IPS DF 6.9 (cell line): Measurements from ENCODE around the gene SKI.

Experiments used
- DNase-seq: peaks from one replicate; pipeline ENCODE4 v3.0.0-alpha.2; 2013; ENCODE audit warnings: low read depth, low spot score
- H3K27ac ChIP-seq: one replicate; pipeline ENCODE4 v1.5.1; 2013; ENCODE audit warnings: low read length, control low read depth
- H3K27me3 ChIP-seq: 2 replicates; pipeline ENCODE4 v1.6.1; 2013; ENCODE audit warnings: mild to moderate bottlenecking, low read length; ENCODE audit not compliant: control insufficient read depth, insufficient read depth
- H3K36me3 ChIP-seq: 2 replicates; pipeline ENCODE4 v1.6.1; 2013; ENCODE audit warnings: low read length; ENCODE audit not compliant: control insufficient read depth, insufficient read depth
- H3K4me1 ChIP-seq: 2 replicates; pipeline ENCODE4 v1.6.1; 2013; ENCODE audit warnings: low read length; ENCODE audit not compliant: control insufficient read depth, insufficient read depth
- H3K4me3 ChIP-seq: 2 replicates; pipeline ENCODE4 v1.5.1; 2013; ENCODE audit warnings: mild to moderate bottlenecking, low read length
- H3K9me3 ChIP-seq: 2 replicates; pipeline ENCODE4 v1.6.1; 2013; ENCODE audit warnings: low read length, inconsistent platforms; ENCODE audit not compliant: control insufficient read depth, insufficient read depth
- WGBS: extraction: QIAGEN DNeasy Blood & Tissue Kit; methylation state at CpG from one replicate; pipeline ENCODE4 v1.1.7; 2013; ENCODE audit warnings: mixed read lengths, missing lambda C conversion rate; ENCODE audit not compliant: insufficient read length, insufficient coverage; 5-methylcytosine and 5-hydroxymethylcytosine counted together

The SKI gene

DNA sequence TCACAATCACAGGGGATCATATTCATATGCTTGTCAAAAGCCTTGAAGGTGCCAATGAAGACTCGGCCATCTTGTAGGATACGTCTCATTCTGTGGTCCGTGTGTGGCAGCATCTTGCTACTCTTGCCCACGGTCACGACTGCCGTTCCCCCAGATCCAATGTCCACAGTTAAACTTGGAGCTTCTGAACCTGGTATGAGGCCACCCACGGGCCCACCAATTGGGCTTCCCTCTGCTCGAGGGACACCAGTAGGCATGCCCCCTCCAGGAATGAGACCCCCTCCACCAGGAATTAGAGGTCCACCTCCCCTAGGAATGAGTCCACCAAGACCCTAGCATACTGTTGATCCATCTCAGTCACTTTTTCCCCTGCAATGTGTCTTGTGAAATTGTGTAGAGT lies 123.6 kb downstream of the SKI start:
- no CpG with 5 or more reads among the region's 8 CpGs for WGBS
- no peak overlapping the region for H3K27ac ChIP-seq
- no peaks in the 10 kb centered on the region; the same call in 1 of the 2 replicates for H3K36me3 ChIP-seq
- no peaks in the 10 kb centered on the region for H3K27me3 ChIP-seq
- H3K4me3 ChIP-seq: no peak overlapping the region
- no peak for DNase-seq
- H3K9me3 ChIP-seq: no peaks in the 10 kb centered on the region
- peaks cover 1% of the 10 kb centered on the region; the same call in 1 of the 2 replicates for H3K4me1 ChIP-seq

DNA sequence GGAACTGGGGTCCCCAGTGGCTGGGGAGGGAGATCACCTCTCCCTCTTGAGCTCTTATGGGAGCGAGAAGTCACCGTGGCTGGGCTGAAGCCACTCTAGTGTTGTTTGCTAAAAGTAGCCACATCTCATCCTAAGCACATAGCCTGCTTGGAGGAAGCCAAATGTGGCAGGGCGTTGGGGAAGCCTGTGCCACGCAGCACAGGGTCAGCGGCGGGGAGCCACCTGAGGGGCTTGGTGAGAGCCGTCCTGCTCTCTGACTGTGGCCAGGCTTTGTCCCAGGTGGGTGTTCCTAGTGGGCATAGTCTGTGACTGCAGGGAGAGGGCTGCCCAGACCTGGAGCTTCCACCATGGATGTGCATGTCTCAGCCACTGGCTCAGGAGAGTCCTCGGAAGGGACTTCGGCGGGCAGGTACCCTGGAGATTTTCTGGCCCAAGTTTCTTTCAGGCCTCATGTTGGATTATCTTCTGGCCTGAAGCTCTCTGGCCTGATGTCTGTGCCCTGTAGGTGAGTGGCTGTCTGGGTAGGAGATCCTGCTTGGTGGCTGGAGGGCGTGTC lies 124.3 kb downstream of the SKI start:
- peaks cover 1% of the 10 kb centered on the region; the same call in 1 of the 2 replicates for H3K4me1 ChIP-seq
- no peaks in the 10 kb centered on the region for H3K27me3 ChIP-seq
- no peak overlapping the region for H3K27ac ChIP-seq
- no CpG with 5 or more reads among the region's 11 CpGs for WGBS
- no peak overlapping the region for H3K4me3 ChIP-seq
- H3K9me3 ChIP-seq: no peaks in the 10 kb centered on the region
- no peak for DNase-seq
- no peaks in the 10 kb centered on the region; the same call in 1 of the 2 replicates for H3K36me3 ChIP-seq

- no peaks in the 10 kb centered on the region for H3K27me3 ChIP-seq
- H3K36me3 ChIP-seq: no peaks in the 10 kb centered on the region; the same call in 1 of the 2 replicates
- H3K27ac ChIP-seq: no peak overlapping the region
- no peak overlapping the region for H3K4me3 ChIP-seq
- no CpG with 5 or more reads among the region's 21 CpGs for WGBS
- H3K4me1 ChIP-seq: peaks cover 1% of the 10 kb centered on the region; the same call in 1 of the 2 replicates
- no peak for DNase-seq
- no peaks in the 10 kb centered on the region for H3K9me3 ChIP-seq
Measured at GRCh38 chr1:2352897-2353550, 124.9 kb downstream of the SKI start.

GRCh38 chr1:2353551-2354438 lies 125.7 kb downstream of the SKI start:
- H3K27me3 ChIP-seq: no peaks in the 10 kb centered on the region
- H3K36me3 ChIP-seq: no peaks in the 10 kb centered on the region; the same call in 1 of the 2 replicates
- H3K27ac ChIP-seq: no peak overlapping the region
- DNase-seq: no peak
- no peaks in the 10 kb centered on the region for H3K9me3 ChIP-seq
- no peak overlapping the region for H3K4me3 ChIP-seq
- H3K4me1 ChIP-seq: no peaks in the 10 kb centered on the region
- WGBS: no CpG with 5 or more reads among the region's 28 CpGs

DNA sequence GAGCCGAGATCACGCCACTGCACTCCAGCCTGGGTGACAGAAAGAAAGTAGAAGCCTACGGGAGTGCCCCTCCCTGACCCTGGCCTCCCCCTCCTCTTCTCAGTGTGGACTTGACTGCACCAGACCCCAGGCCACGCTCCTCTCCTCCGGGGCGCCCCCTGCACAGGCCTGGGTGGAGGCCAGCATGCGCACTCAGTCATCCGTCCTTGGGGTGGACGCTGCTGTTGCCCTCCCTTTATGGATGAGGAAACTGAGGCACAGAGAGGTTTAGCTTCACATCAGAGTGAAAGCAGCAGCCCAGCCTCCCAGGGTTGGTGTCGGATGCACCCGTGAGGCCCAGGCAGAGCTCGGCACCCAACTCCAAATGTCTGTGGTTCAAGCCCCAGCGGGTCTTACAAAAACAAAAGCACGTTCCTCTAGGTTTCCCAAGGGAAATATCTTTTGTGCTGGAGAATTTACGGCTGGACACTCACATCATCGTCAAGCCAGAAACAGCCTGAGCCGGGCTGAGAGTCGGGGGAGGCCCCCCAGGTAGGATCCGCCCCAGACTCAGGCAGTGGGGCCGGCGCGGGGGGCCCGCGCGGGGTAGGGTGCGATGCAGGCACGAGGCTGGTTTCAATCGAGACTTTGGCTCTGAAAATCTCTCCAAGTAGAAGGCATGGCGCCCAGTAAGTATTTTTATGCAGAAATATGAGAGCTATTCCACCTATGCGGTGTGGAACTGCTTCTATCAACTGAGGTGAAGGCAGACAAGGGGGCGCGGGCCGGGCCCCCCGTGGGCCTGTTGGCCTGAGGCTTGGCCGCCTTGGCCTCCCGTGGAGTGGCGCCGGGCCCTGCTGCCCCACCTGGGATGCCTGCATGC lies 126.6 kb downstream of the SKI start:
- Histone ChIP-seq H3K4me3 (no peak overlapping the region), H3K27me3 (no peaks in the 10 kb centered on the region), H3K36me3 (no peaks in the 10 kb centered on the region; the same call in 1 of the 2 replicates), H3K4me1 (no peaks in the 10 kb centered on the region), H3K27ac (no peak overlapping the region), H3K9me3 (no peaks in the 10 kb centered on the region)
- no CpG with 5 or more reads among the region's 38 CpGs for WGBS
- no peak for DNase-seq

DNA sequence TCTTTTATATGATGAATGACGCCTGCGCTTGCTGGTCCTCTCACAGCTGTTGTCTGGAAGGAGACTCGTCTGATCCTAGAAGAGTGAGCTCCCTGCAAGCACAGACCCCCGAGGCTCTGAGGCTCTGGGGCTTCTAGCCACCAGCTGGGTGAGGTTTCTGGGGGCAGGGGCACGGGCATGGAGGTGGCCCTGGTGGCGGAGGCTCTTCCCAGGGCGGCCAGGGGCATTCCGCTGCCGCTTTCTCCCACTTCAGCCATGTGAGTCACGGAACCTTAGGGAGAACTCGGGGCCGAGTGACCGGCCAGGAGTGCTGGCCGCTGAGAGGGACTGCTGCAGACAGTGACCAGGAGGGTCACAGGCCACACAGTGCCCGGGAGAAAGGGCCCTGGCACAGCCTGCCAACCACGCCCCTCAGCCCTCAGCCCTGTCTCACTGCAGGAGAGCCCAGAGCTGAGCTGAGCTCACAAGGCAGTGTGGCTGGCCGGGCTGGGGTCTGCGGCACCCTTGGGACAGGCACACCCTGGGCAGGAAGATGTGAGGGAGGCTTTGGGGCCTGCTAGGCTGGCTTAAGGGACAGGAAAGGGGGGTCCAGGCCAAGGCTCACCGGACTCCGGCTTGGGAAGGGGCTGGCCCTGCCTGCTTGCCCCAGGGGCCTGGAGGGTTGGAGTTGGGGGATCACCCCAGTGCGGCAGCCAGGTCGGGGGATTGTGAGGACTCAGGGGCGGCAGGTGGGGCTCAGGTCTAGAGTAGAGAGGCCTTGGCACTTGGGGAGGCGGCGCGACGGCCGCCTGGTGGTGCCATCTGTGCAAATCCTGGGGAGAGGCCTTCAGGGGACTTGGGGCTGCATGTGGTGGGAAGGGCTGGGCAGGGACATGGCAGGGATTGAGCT lies 127.5 kb downstream of the SKI start:
- H3K27ac ChIP-seq: no peak overlapping the region
- H3K9me3 ChIP-seq: no peaks in the 10 kb centered on the region
- no peak for DNase-seq
- no peaks in the 10 kb centered on the region; the same call in 1 of the 2 replicates for H3K36me3 ChIP-seq
- no peaks in the 10 kb centered on the region for H3K27me3 ChIP-seq
- no CpG with 5 or more reads among the region's 28 CpGs for WGBS
- no peaks in the 10 kb centered on the region for H3K4me1 ChIP-seq
- H3K4me3 ChIP-seq: no peak overlapping the region

- no peak overlapping the region for H3K4me3 ChIP-seq
- no peaks in the 10 kb centered on the region for H3K27me3 ChIP-seq
- no peak overlapping the region for H3K27ac ChIP-seq
- no peaks in the 10 kb centered on the region for H3K9me3 ChIP-seq
- no CpG with 5 or more reads among the region's 15 CpGs for WGBS
- no peak for DNase-seq
- H3K4me1 ChIP-seq: no peaks in the 10 kb centered on the region
- H3K36me3 ChIP-seq: no peaks in the 10 kb centered on the region
Measured at GRCh38 chr1:2356401-2356800, 128.3 kb downstream of the SKI start.

GRCh38 chr1:2356911-2357845 lies 129.1 kb downstream of the SKI start:
- no peaks in the 10 kb centered on the region for H3K9me3 ChIP-seq
- no peaks in the 10 kb centered on the region; the same call in 1 of the 2 replicates for H3K27me3 ChIP-seq
- H3K4me1 ChIP-seq: no peaks in the 10 kb centered on the region
- no peak overlapping the region for H3K4me3 ChIP-seq
- no peak for DNase-seq
- H3K27ac ChIP-seq: no peak overlapping the region
- H3K36me3 ChIP-seq: no peaks in the 10 kb centered on the region
- no CpG with 5 or more reads among the region's 37 CpGs for WGBS

- Histone ChIP-seq H3K27me3 (no peaks in the 10 kb centered on the region; the same call in 1 of the 2 replicates), H3K27ac (no peak overlapping the region), H3K36me3 (no peaks in the 10 kb centered on the region), H3K4me1 (no peaks in the 10 kb centered on the region), H3K4me3 (no peak overlapping the region), H3K9me3 (no peaks in the 10 kb centered on the region)
- no peak for DNase-seq
- WGBS: no CpG with 5 or more reads among the region's 13 CpGs
Measured at GRCh38 chr1:2358072-2358471, 130.0 kb downstream of the SKI start.
